GM18508 (cell line): Measurements from ENCODE around the gene U2SURP.

Experiments
- ATAC-seq: cut with Tn5 transposase; IDR thresholded peaks from one replicate; pipeline ENCODE4 v1.9.1; 2021; ENCODE audit warnings: moderate number of reproducible peaks; ENCODE audit not compliant: insufficient read depth, unreplicated experiment

The U2SURP gene

GRCh38 chr3:143092191-143092590 is 90.8 kb downstream of the U2SURP start:
- no peak for ATAC-seq

GRCh38 chr3:143095813-143096212 is 94.4 kb downstream of the U2SURP start:
- ATAC-seq, result no peak

GRCh38 chr3:143098032-143098764 is 96.8 kb downstream of the U2SURP start:
- no peak for ATAC-seq

GRCh38 chr3:143099210-143099609 is 97.8 kb downstream of the U2SURP start:
- no peak for ATAC-seq

- ATAC-seq, result no peak
Observed at GRCh38 chr3:143099690-143100089, 98.3 kb downstream of the U2SURP start.

- ATAC-seq, result no peak
Observed at GRCh38 chr3:143100451-143100850, 99.1 kb downstream of the U2SURP start.

GRCh38 chr3:143101792-143102381 is 100.5 kb downstream of the U2SURP start:
- no peak for ATAC-seq

GRCh38 chr3:143103652-143104051 is 102.3 kb downstream of the U2SURP start:
- ATAC-seq, result peak; percentile 65

GRCh38 chr3:143105170-143105569 is 103.8 kb downstream of the U2SURP start:
- no peak for ATAC-seq

GRCh38 chr3:143109861-143110260 is 108.5 kb downstream of the U2SURP start:
- ATAC-seq, result no peak
